Measurements from ENCODE around the gene DTX3. TPM values are rescaled to one million over a fixed set of nuclear protein-coding genes. Genes with fewer than 3 reads are reported as not detected.
"Not testable (repeated sequence)": the region's sequence is repeated elsewhere in the genome, so short reads cannot be mapped to it uniquely, and the experiment has no call there.

The DTX3 gene, protein sequence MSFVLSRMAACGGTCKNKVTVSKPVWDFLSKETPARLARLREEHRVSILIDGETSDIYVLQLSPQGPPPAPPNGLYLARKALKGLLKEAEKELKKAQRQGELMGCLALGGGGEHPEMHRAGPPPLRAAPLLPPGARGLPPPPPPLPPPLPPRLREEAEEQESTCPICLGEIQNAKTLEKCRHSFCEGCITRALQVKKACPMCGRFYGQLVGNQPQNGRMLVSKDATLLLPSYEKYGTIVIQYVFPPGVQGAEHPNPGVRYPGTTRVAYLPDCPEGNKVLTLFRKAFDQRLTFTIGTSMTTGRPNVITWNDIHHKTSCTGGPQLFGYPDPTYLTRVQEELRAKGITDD
- 42.9 and 52.9 TPM in 2 replicates for total RNA-seq (2014; rRNA removed; shearing (Covaris generic))

DNA sequence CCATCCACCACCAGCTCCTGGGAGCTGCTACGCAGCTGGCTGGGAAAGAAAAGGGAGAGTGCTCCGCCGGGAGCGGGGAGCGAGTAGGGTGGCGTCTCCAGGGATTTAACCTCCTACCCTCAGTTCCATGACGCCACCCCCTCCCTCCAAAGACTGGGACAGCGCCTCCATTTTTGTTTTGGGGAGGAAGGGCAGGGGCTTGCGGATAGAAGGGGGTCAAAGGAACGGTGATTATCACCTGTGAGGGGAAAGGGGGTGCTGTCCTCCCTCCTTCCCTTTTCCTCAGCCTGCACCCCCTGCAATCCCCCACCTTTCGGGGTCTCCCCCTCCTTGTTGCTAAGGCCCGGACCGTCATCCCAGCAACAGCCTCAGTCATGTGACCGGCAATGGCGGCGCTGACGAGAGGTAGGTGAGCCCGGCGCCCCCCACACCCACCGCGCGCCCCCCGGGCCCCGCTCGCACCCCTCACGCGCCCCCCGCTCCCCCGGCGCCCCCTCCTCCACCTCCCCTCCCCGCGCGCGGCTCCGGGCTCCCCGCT, at the start of gene DTX3:
DTX3 (plus strand) TSS at position 371 of the 538 bp plus-strand sequence. CDS start 1,694 bp downstream, outside the sequence.
- peak; percentile 83 for DNase-seq
- H3K4me3 ChIP-seq (ENCODE audit: insufficient read depth, low read depth, low read length): peak within 1 kb of the TSS; percentile 71
- H3K36me3 ChIP-seq (replicated peaks; ENCODE audit: control insufficient read depth, insufficient read depth, low read length): peaks cover 4% of the 10 kb centered on the region
- H3K27me3 ChIP-seq (ENCODE audit: control insufficient read depth, insufficient read depth, low read length): peaks cover 2% of the 10 kb centered on the region; the same call in 1 of the 2 replicates

DNA sequence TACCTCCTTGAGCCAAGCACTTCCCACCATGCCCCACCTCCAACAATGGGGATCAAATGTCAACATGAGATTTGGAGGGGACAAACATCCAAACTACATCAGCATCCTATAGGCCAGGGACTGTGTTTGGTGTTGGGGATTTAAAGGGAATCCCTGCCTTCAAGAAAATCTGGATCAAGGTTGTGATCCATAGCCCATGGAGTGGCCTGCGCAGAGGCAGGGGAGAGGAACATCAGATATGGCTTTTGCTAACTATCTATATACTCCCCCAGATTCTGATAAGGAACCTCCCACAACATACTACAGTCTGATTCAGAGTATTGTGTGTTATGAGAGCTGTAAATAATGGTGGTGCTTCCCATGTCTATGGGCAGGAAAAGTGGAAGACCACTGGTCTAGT, 49.7 kb upstream of the DTX3 start:
- H3K27me3 ChIP-seq (ENCODE audit: control insufficient read depth, insufficient read depth, low read length): peaks cover 19% of the 10 kb centered on the region
- H3K36me3 ChIP-seq (replicated peaks; ENCODE audit: control insufficient read depth, insufficient read depth, low read length): no peaks in the 10 kb centered on the region
- no peak overlapping the region for H3K4me3 ChIP-seq (ENCODE audit: insufficient read depth, low read depth, low read length)
- no peak for DNase-seq

DNA sequence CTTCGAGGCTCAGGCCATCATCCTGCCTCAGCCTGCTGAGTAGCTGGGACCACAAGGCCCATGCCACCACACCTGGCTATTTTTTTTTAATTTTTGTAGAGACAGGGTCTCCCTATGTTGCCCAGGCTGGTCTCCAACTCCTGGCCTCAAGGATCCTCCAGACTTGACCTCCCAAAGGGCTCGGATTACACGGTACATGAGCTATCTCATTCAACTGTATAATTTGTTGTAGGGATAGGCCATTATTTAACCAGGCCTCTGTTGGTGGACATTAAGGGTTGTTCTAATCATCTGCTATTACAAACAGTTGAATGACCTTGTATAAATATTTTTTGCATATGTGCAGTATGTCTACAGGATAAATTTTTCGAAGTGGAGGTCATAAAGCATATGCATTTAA, 45.8 kb upstream of the DTX3 start:
- DNase-seq: no peak
- Histone ChIP-seq H3K36me3 (replicated peaks; ENCODE audit: control insufficient read depth, insufficient read depth, low read length) (peaks cover 2% of the 10 kb centered on the region), H3K4me3 (ENCODE audit: insufficient read depth, low read depth, low read length) (no peak overlapping the region), H3K27me3 (ENCODE audit: control insufficient read depth, insufficient read depth, low read length) (no peaks in the 10 kb centered on the region; the same call in 1 of the 2 replicates)

DNA sequence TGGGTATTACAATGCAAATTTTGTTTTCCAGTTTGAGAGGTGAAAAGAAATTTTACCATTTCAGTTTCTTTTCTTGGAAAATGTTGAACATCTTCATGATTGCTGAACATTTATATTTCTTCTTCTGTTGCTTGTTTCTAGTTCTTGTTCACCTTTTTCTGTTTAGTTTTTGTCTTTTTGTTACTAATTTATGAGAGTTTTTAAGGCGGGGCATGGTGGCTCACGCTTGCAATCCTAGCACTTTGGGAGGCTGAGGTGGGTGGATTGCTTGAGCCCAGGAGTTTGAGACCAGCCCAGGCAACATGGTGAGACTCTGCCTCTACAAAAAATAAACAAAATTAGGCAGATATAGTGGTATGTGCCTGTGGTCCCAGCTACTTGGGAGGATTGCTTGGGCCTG, 44.1 kb upstream of the DTX3 start:
- no peak for DNase-seq
- Histone ChIP-seq H3K4me3 (ENCODE audit: insufficient read depth, low read depth, low read length) (no peak overlapping the region), H3K27me3 (ENCODE audit: control insufficient read depth, insufficient read depth, low read length) (no peaks in the 10 kb centered on the region; the same call in 1 of the 2 replicates), H3K36me3 (replicated peaks; ENCODE audit: control insufficient read depth, insufficient read depth, low read length) (peaks cover 2% of the 10 kb centered on the region)

DNA sequence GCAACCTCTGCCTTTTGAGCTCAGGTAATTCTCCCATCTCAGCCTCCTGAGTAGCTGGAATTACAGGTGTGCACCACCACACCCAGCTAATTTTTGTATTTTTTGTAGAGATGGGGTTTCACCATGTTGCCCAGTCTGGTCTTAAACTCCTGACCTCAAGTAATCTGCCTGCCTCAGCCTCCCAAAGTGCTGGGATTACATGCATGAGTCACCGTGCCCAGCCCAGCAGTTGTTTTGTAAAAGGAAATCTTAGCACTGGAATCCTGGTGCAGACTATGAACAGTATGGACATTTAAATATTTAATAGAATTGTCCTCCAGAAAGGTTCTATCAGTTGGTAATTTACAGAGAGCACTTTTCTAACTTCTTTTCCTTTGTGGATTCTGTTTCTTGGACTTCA, 43.5 kb upstream of the DTX3 start:
- DNase-seq; H3K27me3 ChIP-seq (ENCODE audit: control insufficient read depth, insufficient read depth, low read length): not testable (repeated sequence)

DNA sequence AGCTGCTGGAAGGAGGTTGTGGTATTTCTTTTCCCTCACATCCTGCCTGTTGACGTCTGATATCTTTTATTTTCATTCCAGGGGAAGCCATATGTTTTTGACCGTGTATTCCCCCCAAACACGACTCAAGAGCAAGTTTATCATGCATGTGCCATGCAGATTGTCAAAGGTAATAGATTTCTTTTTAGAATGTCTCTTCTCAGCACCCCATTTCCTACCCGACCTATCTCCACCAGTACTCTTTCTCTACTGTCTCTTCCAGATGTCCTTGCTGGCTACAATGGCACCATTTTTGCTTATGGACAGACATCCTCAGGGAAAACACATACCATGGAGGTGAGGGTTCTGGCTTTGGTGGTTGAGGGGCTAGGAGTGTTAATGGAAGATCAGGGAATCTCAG, 41.3 kb upstream of the DTX3 start:
- Histone ChIP-seq H3K27me3 (ENCODE audit: control insufficient read depth, insufficient read depth, low read length) (no peaks in the 10 kb centered on the region; the same call in 1 of the 2 replicates), H3K4me3 (ENCODE audit: insufficient read depth, low read depth, low read length) (no peak overlapping the region), H3K36me3 (replicated peaks; ENCODE audit: control insufficient read depth, insufficient read depth, low read length) (peaks cover 5% of the 10 kb centered on the region)
- DNase-seq: no peak

More for the DNA sequence above, 43.5 kb upstream of the DTX3 start:
- not testable (repeated sequence) for H3K4me3 ChIP-seq (ENCODE audit: insufficient read depth, low read depth, low read length); H3K36me3 ChIP-seq (replicated peaks; ENCODE audit: control insufficient read depth, insufficient read depth, low read length)

DNA sequence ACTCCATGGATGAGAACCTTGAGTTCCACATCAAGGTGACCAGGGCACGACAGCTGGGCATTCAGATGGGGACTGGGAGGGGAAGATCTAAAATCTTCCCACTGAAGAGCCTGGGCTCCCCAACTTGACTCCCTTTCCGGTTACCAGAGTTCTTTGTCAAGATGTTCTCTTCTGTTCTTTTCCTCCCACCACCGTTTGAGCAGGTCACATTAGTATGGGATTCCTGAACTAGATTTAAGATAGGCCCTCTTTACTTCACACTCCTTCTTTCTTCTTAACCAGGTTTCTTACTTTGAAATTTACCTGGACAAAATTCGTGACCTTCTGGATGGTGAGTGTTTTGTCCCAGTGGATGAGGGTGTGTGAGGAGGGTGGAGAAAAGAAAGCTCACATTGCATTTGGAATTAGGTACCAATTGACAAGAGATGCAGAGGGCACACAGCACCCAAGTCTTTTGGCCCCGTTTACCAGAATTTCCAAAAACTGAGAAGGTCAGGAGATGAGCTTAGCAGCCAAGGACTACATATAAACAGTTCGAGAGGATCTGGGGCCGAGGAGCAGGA, 40.4 kb upstream of the DTX3 start:
- DNase-seq: no peak
- H3K27me3 ChIP-seq (ENCODE audit: control insufficient read depth, insufficient read depth, low read length): no peaks in the 10 kb centered on the region; the same call in 1 of the 2 replicates
- H3K36me3 ChIP-seq (replicated peaks; ENCODE audit: control insufficient read depth, insufficient read depth, low read length): peaks cover 5% of the 10 kb centered on the region
- no peak overlapping the region for H3K4me3 ChIP-seq (ENCODE audit: insufficient read depth, low read depth, low read length)

DNA sequence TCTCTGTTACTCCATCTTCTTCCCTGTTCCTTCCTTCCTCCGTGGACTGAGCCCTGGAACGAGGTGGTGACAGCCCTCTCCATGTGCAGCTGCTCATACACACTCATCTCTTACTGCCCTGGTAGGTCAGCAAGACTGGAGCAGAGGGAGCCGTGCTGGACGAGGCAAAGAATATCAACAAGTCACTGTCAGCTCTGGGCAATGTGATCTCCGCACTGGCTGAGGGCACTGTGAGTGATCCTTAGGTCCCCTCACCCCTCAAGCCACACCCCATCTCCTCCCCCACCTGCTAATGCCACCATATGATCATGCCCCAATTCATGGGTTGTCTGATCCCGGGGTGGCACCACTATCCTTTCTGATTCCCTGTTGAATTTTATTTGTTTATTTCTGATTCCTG, 35.8 kb upstream of the DTX3 start:
- H3K4me3 ChIP-seq (ENCODE audit: insufficient read depth, low read depth, low read length): no peak overlapping the region
- no peak for DNase-seq
- peaks cover 12% of the 10 kb centered on the region for H3K36me3 ChIP-seq (replicated peaks; ENCODE audit: control insufficient read depth, insufficient read depth, low read length)
- H3K27me3 ChIP-seq (ENCODE audit: control insufficient read depth, insufficient read depth, low read length): no peaks in the 10 kb centered on the region

DNA sequence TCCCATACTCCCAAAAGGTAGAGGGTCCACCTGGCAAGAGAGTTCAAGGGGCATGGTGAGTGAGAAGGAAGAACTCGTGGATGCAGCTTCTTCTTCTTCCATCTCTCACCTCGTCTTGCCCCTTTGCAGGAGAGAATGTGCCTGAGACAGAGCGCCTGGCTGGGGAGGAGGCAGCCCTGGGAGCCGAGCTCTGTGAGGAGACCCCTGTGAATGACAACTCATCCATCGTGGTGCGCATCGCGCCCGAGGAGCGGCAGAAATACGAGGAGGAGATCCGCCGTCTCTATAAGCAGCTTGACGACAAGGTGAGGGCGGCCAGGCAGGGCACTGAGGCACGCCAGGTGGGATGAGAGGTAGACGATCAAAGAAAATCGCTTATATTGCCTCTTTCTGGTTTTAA, 34.8 kb upstream of the DTX3 start:
- no peak for DNase-seq
- H3K4me3 ChIP-seq (ENCODE audit: insufficient read depth, low read depth, low read length): no peak overlapping the region
- H3K36me3 ChIP-seq (replicated peaks; ENCODE audit: control insufficient read depth, insufficient read depth, low read length): peaks cover 12% of the 10 kb centered on the region
- no peaks in the 10 kb centered on the region for H3K27me3 ChIP-seq (ENCODE audit: control insufficient read depth, insufficient read depth, low read length)

DNA sequence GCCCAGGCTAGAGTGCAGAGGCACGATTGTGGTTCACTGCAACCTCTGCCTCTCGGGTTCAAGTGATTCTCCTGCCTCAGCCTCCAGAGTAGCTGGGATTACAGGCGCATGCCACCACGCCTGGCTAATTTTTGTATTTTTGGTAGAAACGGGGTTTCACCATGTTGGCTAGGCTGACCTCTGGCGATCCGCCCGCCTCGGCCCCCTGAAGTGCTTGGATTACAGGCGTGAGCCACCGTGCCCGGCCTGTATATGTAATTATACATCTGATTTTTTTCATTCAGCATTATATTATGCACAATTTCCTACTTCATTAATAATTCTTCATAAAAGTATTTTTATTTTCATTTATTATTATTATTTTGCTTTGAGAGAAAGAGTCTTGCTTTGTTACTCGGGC, 34.2 kb upstream of the DTX3 start:
- H3K36me3 ChIP-seq (replicated peaks; ENCODE audit: control insufficient read depth, insufficient read depth, low read length): peaks cover 14% of the 10 kb centered on the region
- DNase-seq; H3K4me3 ChIP-seq (ENCODE audit: insufficient read depth, low read depth, low read length); H3K27me3 ChIP-seq (ENCODE audit: control insufficient read depth, insufficient read depth, low read length): not testable (repeated sequence)

DNA sequence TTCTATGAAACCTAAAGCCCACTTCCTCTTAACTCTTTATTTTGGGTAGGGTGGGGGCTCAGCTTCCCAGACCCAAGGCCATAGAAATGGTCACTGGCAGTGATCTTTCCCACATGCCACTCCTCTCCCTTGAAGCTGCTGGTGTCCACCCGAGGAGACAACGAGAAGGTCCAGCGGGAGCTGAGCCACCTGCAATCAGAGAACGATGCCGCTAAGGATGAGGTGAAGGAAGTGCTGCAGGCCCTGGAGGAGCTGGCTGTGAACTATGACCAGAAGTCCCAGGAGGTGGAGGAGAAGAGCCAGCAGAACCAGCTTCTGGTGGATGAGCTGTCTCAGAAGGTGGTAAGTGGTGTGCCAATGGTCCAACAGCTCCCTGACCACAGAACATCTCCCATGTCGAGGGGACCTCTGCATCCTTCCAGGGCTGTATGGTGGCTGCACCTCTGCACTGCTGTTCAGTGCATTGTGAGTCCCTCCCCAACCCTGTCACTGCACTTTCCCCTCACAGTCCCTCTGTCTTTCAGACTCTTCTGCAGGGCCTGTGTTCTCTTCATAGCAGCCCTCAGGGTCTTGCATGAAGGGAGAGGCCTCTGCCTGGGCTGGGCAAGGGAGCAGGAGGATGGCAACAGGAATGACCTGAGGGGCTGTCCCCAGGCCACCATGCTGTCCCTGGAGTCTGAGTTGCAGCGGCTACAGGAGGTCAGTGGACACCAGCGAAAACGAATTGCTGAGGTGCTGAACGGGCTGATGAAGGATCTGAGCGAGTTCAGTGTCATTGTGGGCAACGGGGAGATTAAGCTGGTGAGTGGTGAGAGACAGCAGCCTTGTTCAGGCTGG, 32.5 kb upstream of the DTX3 start:
- Histone ChIP-seq H3K36me3 (replicated peaks; ENCODE audit: control insufficient read depth, insufficient read depth, low read length) (peaks cover 19% of the 10 kb centered on the region), H3K4me3 (ENCODE audit: insufficient read depth, low read depth, low read length) (no peak overlapping the region), H3K27me3 (ENCODE audit: control insufficient read depth, insufficient read depth, low read length) (no peaks in the 10 kb centered on the region; the same call in 1 of the 2 replicates)
- DNase-seq: no peak

DNA sequence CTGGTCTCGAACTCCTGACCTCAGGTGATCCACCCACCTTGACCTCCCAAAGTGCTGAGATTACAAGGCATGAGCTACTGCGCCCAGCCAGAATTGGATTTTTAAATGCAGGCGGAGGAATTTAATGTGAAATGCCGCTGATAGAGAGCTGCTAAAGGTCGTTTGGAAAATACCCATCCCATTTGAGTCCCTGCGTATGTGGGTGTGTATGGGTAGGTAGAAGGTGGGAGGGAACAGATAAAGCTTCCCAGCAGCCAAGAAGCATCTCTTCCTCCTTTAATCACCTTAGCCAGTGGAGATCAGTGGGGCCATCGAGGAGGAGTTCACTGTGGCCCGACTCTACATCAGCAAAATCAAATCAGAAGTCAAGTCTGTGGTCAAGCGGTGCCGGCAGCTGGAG, 29.8 kb upstream of the DTX3 start:
- H3K27me3 ChIP-seq (ENCODE audit: control insufficient read depth, insufficient read depth, low read length): no peaks in the 10 kb centered on the region; the same call in 1 of the 2 replicates
- no peak for DNase-seq
- H3K4me3 ChIP-seq (ENCODE audit: insufficient read depth, low read depth, low read length): no peak overlapping the region
- H3K36me3 ChIP-seq (replicated peaks; ENCODE audit: control insufficient read depth, insufficient read depth, low read length): peaks cover 21% of the 10 kb centered on the region

DNA sequence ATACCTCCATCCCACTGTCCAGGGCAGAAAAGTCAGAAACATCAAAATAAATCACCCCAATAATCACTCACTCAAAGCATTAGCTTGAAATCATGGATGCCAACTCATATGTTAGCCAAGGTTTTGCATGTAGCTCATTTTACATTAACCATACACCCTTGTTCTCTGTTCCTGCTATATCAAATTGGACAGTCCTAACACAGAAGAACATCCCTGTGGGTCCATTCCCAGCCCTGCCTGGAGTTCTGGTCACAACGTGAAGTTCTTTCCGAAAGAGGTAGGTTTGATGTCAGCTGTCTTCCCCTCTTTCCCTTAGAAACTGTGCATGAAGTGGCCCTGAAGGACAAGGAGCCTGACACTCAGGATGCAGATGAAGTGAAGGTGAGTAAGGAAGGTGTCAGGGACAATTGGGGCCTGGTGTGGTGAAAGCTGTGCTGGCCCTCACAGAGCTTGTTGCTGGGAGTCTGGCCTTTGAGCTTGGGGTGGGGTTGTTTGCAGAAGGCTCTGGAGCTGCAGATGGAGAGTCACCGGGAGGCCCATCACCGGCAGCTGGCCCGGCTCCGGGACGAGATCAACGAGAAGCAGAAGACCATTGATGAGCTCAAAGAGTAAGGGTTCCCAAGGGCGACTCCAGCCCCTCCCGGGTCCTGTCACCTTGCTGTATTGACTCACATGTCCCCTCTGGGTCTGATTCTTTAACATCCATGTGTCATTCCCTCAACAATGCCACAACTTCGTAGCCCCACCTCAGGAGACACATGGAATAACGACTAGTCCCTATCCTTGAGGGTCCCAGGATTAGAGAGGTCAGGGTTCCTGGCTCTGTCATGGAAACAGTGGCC, 28.6 kb upstream of the DTX3 start:
- Histone ChIP-seq H3K27me3 (ENCODE audit: control insufficient read depth, insufficient read depth, low read length) (no peaks in the 10 kb centered on the region; the same call in 1 of the 2 replicates), H3K36me3 (replicated peaks; ENCODE audit: control insufficient read depth, insufficient read depth, low read length) (peaks cover 21% of the 10 kb centered on the region), H3K4me3 (ENCODE audit: insufficient read depth, low read depth, low read length) (no peak overlapping the region)
- DNase-seq: no peak
